Panc1 (cell line): ENCODE measurements around the gene RAI2. TPM values are rescaled to one million over a fixed set of nuclear protein-coding genes. Genes with fewer than 3 reads are reported as not detected.

Experiments
- ATAC-seq: fragments of 200-7000 bp; cut with Tn5 transposase; 2 replicates; pipeline ENCODE4 v1.9.1; 2020; ENCODE audit warnings: mild to moderate bottlenecking, moderate library complexity
- BruUV-seq: library from RNA; stranded (reverse); fragments of 400-500 nt; replicated peaks from 2 replicates; lab custom pipeline; 2021; lab: Mats Ljungman, UMichigan
- CTCF ChIA-PET: fragments of 300-600 bp; sonication (Branson Sonifier 250); formaldehyde crosslinking; loops from one replicate; lab custom pipeline; 2022; ENCODE audit warnings: antibody characterized with exemption; lab: Charles Lee
- POLR2A ChIA-PET: fragments of 300-600 bp; sonication (Branson Sonifier 250); formaldehyde crosslinking; loops from one replicate; lab custom pipeline; 2022; ENCODE audit warnings: antibody characterized with exemption; lab: Charles Lee
- DNase-seq: peaks from one replicate; pipeline ENCODE4 v3.0.0-alpha.2; 2010; ENCODE audit warnings: low read depth, low spot score
- H3K27ac ChIP-seq: 2 replicates; pipeline ENCODE4 v1.5.1; 2011; ENCODE audit warnings: mild to moderate bottlenecking, low read length, inconsistent platforms
- H3K27me3 ChIP-seq: fragments of 200-500 bp; sonication (Bioruptor generic); 2 replicates; pipeline ENCODE4 v1.6.0; 2014; ENCODE audit warnings: low read length, inconsistent platforms; ENCODE audit not compliant: control insufficient read depth, insufficient read depth
- H3K36me3 ChIP-seq: fragments of 200-500 bp; sonication (Bioruptor generic); 2 replicates; pipeline ENCODE4 v1.5.1; 2014; ENCODE audit warnings: inconsistent platforms, mild to moderate bottlenecking, low read length, moderate library complexity; ENCODE audit not compliant: control insufficient read depth, insufficient read depth
- H3K4me1 ChIP-seq: 2 replicates; pipeline ENCODE4 v1.5.1; 2011; ENCODE audit warnings: inconsistent platforms, mild to moderate bottlenecking, low read length, moderate library complexity; ENCODE audit not compliant: control insufficient read depth, insufficient read depth
- H3K4me3 ChIP-seq, 2 experiments: 2 replicates each; pipeline ENCODE4 v1.5.1; 2011 to 2012; ENCODE audit warnings: low read depth in 2 of 2, low read length in 2 of 2, mild to moderate bottlenecking in 2 of 2, inconsistent platforms in 1 of 2, moderate library complexity in 1 of 2
- H3K9me3 ChIP-seq: fragments of 200-500 bp; sonication (Bioruptor generic); 2 replicates; pipeline ENCODE4 v1.5.1; 2014; ENCODE audit warnings: low read depth, mild to moderate bottlenecking, inconsistent platforms, low read length, moderate library complexity; ENCODE audit not compliant: control insufficient read depth, insufficient read depth
- POLR2AphosphoS5 ChIP-seq: IDR thresholded peaks from 2 replicates; pipeline ENCODE4 v1.6.1; 2012; ENCODE audit warnings: mild to moderate bottlenecking, low read depth, low read length, moderate library complexity
- REST ChIP-seq, 2 experiments: IDR thresholded peaks; 2 replicates each; pipeline ENCODE4 v1.6.1; 2011 to 2012; ENCODE audit warnings: low read depth in 2 of 2, control low read depth in 1 of 2, low read length in 1 of 2, mild to moderate bottlenecking in 1 of 2, moderate library complexity in 1 of 2; ENCODE audit not compliant: insufficient read depth in 1 of 2
- SIN3A ChIP-seq: IDR thresholded peaks from 2 replicates; pipeline ENCODE4 v1.6.1; 2012; ENCODE audit warnings: low read depth, mild to moderate bottlenecking, low read length, moderate library complexity, borderline replicate concordance; ENCODE audit not compliant: insufficient read depth
- TCF7L2 ChIP-seq: IDR thresholded peaks from 2 replicates; pipeline ENCODE4 v1.6.1; 2011; ENCODE audit warnings: mild to moderate bottlenecking, low read depth, low read length, inconsistent platforms
- in situ Hi-C: cut with HindIII; loops from 2 replicates; pipeline ENCODE4 v1.10.0; 2016; ENCODE audit warnings: low sequenced_read_pairs, low pct_unique_long_range_greater_than_20kb
- intact Hi-C: fragments of 100-400 bp; cut with micrococcal nuclease; formaldehyde crosslinking; loops from one replicate; pipeline ENCODE4 v1.10.0; 2022; ENCODE audit not compliant: unreplicated experiment
- total RNA-seq: library from RNA; stranded (reverse); gene quantifications from one replicate; pipeline ENCODE4 v1.2.1, GENCODE V29; 2021; ENCODE audit not compliant: unreplicated experiment
- TF ChIP-seq, protein P1 (sequence below): fragments of 450-650 bp; IDR thresholded peaks from 2 replicates; pipeline ENCODE4 v1.5.1; 2017; ENCODE audit warnings: mild to moderate bottlenecking

Gene RAI2
- total RNA-seq, 1 experiment from 2014 or later, result 0.13 TPM

DNA sequence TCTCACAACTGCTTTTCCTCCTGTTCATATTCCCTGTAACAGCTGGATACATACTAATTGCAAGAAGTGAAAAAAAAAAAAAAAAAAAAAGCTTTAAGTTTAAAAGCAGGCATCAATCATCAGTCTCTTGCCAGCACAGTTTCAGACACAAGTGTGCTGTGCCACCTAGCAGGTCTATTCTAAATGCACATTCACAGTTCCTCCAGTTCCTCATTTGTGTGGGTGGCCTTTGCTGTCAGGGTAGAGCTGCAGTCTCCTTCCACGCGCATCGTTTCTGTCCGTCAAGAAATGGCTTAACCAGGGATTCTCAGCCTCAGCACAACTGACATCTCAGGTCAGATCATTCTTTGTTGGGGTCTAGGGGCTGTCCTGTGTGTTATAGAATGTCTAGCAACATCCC, 62.2 kb downstream of the RAI2 start:
- Histone ChIP-seq H3K4me1 (no peaks in the 10 kb centered on the region), H3K9me3 (no peaks in the 10 kb centered on the region), H3K27ac (no peak overlapping the region), H3K4me3 (no peak overlapping the region), H3K36me3 (no peaks in the 10 kb centered on the region), H3K27me3 (no peaks in the 10 kb centered on the region)
- in situ Hi-C loops, result no loop called here
- TF ChIP-seq SIN3A (no peak), REST (IDR thresholded peaks at IDR 0.05; ENCODE audit: insufficient read depth in 1 of 2, low read depth in 2 of 2, low read length in 1 of 2) (no peak), POLR2AphosphoS5 (no peak), TCF7L2 (no peak)
- TF ChIP-seq, protein P1, sequence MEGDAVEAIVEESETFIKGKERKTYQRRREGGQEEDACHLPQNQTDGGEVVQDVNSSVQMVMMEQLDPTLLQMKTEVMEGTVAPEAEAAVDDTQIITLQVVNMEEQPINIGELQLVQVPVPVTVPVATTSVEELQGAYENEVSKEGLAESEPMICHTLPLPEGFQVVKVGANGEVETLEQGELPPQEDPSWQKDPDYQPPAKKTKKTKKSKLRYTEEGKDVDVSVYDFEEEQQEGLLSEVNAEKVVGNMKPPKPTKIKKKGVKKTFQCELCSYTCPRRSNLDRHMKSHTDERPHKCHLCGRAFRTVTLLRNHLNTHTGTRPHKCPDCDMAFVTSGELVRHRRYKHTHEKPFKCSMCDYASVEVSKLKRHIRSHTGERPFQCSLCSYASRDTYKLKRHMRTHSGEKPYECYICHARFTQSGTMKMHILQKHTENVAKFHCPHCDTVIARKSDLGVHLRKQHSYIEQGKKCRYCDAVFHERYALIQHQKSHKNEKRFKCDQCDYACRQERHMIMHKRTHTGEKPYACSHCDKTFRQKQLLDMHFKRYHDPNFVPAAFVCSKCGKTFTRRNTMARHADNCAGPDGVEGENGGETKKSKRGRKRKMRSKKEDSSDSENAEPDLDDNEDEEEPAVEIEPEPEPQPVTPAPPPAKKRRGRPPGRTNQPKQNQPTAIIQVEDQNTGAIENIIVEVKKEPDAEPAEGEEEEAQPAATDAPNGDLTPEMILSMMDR, result no peak
- ChIA-PET CTCF (no interaction called here), POLR2A (no interaction called here)
- intact Hi-C loops, result no loop called here
- BruUV-seq, result no TSS peak
- no peak for DNase-seq
- no peak for ATAC-seq

DNA sequence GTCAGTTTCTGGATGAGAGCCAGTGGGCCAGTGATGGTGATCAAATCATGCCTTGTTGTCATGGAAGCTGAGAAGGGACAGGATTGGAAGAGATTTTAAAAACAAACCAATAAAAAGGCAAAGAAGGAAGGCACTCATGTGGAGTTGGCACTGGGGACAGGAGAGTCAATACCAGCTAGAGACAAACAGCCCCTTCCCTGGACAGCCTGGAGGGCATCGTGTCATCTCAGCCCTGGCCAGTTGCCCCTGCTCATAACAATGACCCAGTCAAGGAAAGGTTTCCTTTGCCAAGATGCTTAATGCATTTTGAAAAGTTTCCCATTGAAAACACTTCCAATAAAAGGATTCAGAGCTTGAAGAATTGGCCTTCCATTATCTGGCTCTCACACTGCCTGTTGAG, 68.3 kb downstream of the RAI2 start:
- intact Hi-C loops, result no loop called here
- ChIA-PET CTCF (no interaction called here), POLR2A (no interaction called here)
- H3K27ac ChIP-seq, result no peak overlapping the region
- H3K36me3 ChIP-seq, result no peaks in the 10 kb centered on the region
- no peak for ATAC-seq
- H3K4me1 ChIP-seq, result no peaks in the 10 kb centered on the region
- DNase-seq, result no peak
- no peak for TF ChIP-seq REST (IDR thresholded peaks at IDR 0.05; ENCODE audit: insufficient read depth in 1 of 2, low read depth in 2 of 2, low read length in 1 of 2)
- TF ChIP-seq, protein P1, result no peak
- TF ChIP-seq POLR2AphosphoS5, result no peak
- no peak for TF ChIP-seq TCF7L2
- no peak for TF ChIP-seq SIN3A
- H3K27me3 ChIP-seq, result no peaks in the 10 kb centered on the region
- in situ Hi-C loops, result no loop called here
- no TSS peak for BruUV-seq
- H3K9me3 ChIP-seq, result no peaks in the 10 kb centered on the region
- H3K4me3 ChIP-seq, result no peak overlapping the region
